HepG2 (cell line): Measurements from ENCODE around the gene PIGL. TPM values are rescaled to one million over a fixed set of nuclear protein-coding genes. Genes with fewer than 3 reads are reported as not detected.

Experiments
- ATF1 ChIP-seq: IDR thresholded peaks from 2 replicates; pipeline ENCODE4 v1.6.1; 2016; ENCODE audit warnings: mild to moderate bottlenecking, control low read depth
- CREM ChIP-seq, 2 experiments: sonication (generic) in 1 of 2; formaldehyde crosslinking in 1 of 2; IDR thresholded peaks; 2 replicates each; pipeline versions ENCODE4 v1.4.0 to v1.6.1; 2016 to 2020; ENCODE audit warnings: antibody characterized with exemption in 1 of 2, mild to moderate bottlenecking in 1 of 2, missing genetic modification reagents in 1 of 2
- EEA1 ChIP-seq: sonication (generic); formaldehyde crosslinking; IDR thresholded peaks from 2 replicates; pipeline ENCODE4 v1.5.1; 2020; ENCODE audit warnings: mild to moderate bottlenecking, missing genetic modification reagents, borderline replicate concordance
- UBTF ChIP-seq: sonication (generic); formaldehyde crosslinking; IDR thresholded peaks from 2 replicates; pipeline ENCODE4 v1.4.0; 2020; ENCODE audit warnings: mild to moderate bottlenecking, missing genetic modification reagents
- ZNF547 ChIP-seq: sonication (generic); formaldehyde crosslinking; IDR thresholded peaks from 2 replicates; pipeline ENCODE4 v1.5.1; 2020; ENCODE audit warnings: mild to moderate bottlenecking, missing genetic modification reagents
- ZNF691 ChIP-seq: sonication (generic); formaldehyde crosslinking; IDR thresholded peaks from 2 replicates; pipeline ENCODE4 v1.4.0; 2020; ENCODE audit warnings: missing genetic modification reagents, low read depth, mild to moderate bottlenecking, borderline replicate concordance
- ZNF710 ChIP-seq: sonication (generic); formaldehyde crosslinking; IDR thresholded peaks from 2 replicates; pipeline ENCODE4 v1.5.0; 2020; ENCODE audit warnings: mild to moderate bottlenecking, missing genetic modification reagents, borderline replicate concordance
- ZNF883 ChIP-seq: sonication (generic); formaldehyde crosslinking; IDR thresholded peaks from 2 replicates; pipeline ENCODE4 v1.5.1; 2020; ENCODE audit warnings: mild to moderate bottlenecking, missing genetic modification reagents; ENCODE audit errors: not compliant biosample characterization
- polyA plus RNA-seq, 8 experiments: library from polyadenylated mRNA; depleted of rRNA in 3 of 8; stranded (reverse) in 7 of 8; unstranded in 1 of 8; fragments of >200 nt; fragmentation: Illumina TruSeq in 4 of 8; extraction: Trizol in 4 of 8; gene quantifications; 2 replicates each; pipeline versions ENCODE4 v1.2.1 to v1.2.3, GENCODE V29; 2011 to 2016; ENCODE audit warnings: low read depth in 4 of 8, missing spikeins in 1 of 8, mixed read lengths in 1 of 8; ENCODE audit not compliant: insufficient read depth in 1 of 8
- total RNA-seq, 5 experiments: library from RNA; depleted of rRNA; stranded (reverse); fragments of >200 nt; fragmentation: Illumina TruSeq; extraction: Trizol; gene quantifications; 2 replicates each; pipeline ENCODE4 v1.2.3, GENCODE V29; 2016; ENCODE audit warnings: low read depth in 1 of 5
- TF ChIP-seq, protein P1 (sequence below): sonication (generic); formaldehyde crosslinking; IDR thresholded peaks from 2 replicates; pipeline ENCODE4 v1.8.0; 2022; ENCODE audit warnings: missing genetic modification reagents, mild to moderate bottlenecking, borderline replicate concordance
- TF ChIP-seq, protein P2 (sequence below): sonication (generic); formaldehyde crosslinking; IDR thresholded peaks from 2 replicates; pipeline ENCODE4; 2020; ENCODE audit warnings: missing genetic modification reagents, mild to moderate bottlenecking, borderline replicate concordance
- TF ChIP-seq, protein P3 (sequence below): sonication (generic); formaldehyde crosslinking; IDR thresholded peaks from 2 replicates; pipeline ENCODE4 v1.4.0; 2020; ENCODE audit warnings: missing genetic modification reagents; ENCODE audit errors: not compliant biosample characterization
- TF ChIP-seq, protein P4 (sequence below): sonication (generic); formaldehyde crosslinking; IDR thresholded peaks from 2 replicates; pipeline ENCODE4 v1.5.0; 2020; ENCODE audit warnings: missing genetic modification reagents, mild to moderate bottlenecking, borderline replicate concordance

PIGL gene
- total and polyA plus RNA-seq, 2 of the 13 experiments (the other 11 are each of a cell fraction or from before 2014, with no cell fraction given): 28.5 to 63.8 TPM

DNA sequence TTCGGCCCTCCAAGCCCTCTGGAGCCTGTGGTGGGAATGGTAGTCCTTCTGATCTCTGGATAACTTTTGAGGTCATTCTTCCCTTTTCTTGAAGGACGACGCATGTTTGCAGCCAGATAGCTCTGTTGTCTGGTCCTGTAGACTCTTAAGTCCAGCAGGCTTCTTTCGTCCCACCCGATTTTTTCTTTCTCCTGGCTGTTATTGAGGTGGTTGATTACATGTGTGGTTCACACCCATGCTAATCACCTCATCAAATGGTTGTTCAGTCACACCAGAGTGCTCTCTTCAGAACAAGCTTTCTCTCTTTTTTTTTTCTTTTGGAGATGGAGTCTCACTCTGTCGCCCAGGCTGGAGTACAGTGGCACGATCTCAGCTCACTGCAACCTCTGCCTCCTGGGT, 30.6 kb downstream of the PIGL start (continued):
- TF ChIP-seq EEA1 (CRISPR knock-in tag): no peak
- no peak for TF ChIP-seq ZNF691 (CRISPR knock-in tag)
- no peak for TF ChIP-seq ATF1 (CRISPR knock-in tag)
- TF ChIP-seq, protein P1, sequence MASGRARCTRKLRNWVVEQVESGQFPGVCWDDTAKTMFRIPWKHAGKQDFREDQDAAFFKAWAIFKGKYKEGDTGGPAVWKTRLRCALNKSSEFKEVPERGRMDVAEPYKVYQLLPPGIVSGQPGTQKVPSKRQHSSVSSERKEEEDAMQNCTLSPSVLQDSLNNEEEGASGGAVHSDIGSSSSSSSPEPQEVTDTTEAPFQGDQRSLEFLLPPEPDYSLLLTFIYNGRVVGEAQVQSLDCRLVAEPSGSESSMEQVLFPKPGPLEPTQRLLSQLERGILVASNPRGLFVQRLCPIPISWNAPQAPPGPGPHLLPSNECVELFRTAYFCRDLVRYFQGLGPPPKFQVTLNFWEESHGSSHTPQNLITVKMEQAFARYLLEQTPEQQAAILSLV: no peak
- no peak for TF ChIP-seq UBTF (CRISPR knock-in tag)
- TF ChIP-seq ZNF547 (CRISPR knock-in tag): peak; percentile 30; the same call in 1 of the 2 replicates
- TF ChIP-seq ZNF883 (CRISPR knock-in tag): no peak
- TF ChIP-seq, protein P2, sequence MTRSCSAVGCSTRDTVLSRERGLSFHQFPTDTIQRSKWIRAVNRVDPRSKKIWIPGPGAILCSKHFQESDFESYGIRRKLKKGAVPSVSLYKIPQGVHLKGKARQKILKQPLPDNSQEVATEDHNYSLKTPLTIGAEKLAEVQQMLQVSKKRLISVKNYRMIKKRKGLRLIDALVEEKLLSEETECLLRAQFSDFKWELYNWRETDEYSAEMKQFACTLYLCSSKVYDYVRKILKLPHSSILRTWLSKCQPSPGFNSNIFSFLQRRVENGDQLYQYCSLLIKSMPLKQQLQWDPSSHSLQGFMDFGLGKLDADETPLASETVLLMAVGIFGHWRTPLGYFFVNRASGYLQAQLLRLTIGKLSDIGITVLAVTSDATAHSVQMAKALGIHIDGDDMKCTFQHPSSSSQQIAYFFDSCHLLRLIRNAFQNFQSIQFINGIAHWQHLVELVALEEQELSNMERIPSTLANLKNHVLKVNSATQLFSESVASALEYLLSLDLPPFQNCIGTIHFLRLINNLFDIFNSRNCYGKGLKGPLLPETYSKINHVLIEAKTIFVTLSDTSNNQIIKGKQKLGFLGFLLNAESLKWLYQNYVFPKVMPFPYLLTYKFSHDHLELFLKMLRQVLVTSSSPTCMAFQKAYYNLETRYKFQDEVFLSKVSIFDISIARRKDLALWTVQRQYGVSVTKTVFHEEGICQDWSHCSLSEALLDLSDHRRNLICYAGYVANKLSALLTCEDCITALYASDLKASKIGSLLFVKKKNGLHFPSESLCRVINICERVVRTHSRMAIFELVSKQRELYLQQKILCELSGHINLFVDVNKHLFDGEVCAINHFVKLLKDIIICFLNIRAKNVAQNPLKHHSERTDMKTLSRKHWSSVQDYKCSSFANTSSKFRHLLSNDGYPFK (CRISPR knock-in tag): no peak
- peak; percentile 34; the same call in 1 of the 2 replicates for TF ChIP-seq ZNF710 (CRISPR knock-in tag)
- TF ChIP-seq, protein P3, sequence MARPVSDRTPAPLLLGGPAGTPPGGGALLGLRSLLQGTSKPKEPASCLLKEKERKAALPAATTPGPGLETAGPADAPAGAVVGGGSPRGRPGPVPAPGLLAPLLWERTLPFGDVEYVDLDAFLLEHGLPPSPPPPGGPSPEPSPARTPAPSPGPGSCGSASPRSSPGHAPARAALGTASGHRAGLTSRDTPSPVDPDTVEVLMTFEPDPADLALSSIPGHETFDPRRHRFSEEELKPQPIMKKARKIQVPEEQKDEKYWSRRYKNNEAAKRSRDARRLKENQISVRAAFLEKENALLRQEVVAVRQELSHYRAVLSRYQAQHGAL (CRISPR knock-in tag): no peak
- TF ChIP-seq CREM (IDR thresholded peaks at IDR 0.05): 0 out of 2 replicates have a peak, but pooled peaks have one; percentile 9
- no peak for TF ChIP-seq CREM (CRISPR knock-in tag; IDR thresholded peaks at IDR 0.05)
- TF ChIP-seq, protein P4, sequence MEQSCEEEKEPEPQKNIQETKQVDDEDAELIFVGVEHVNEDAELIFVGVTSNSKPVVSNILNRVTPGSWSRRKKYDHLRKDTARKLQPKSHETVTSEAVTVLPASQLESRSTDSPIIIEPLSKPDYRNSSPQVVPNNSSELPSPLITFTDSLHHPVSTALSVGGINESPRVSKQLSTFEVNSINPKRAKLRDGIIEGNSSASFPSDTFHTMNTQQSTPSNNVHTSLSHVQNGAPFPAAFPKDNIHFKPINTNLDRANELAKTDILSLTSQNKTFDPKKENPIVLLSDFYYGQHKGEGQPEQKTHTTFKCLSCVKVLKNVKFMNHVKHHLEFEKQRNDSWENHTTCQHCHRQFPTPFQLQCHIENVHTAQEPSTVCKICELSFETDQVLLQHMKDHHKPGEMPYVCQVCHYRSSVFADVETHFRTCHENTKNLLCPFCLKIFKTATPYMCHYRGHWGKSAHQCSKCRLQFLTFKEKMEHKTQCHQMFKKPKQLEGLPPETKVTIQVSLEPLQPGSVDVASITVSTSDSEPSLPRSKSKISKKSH (CRISPR knock-in tag): no peak
